Parathyroid adenoma (tissue), 2 donors: Measurements from ENCODE around the gene PPRC1.

Source experiments
- H2AFZ ChIP-seq: fragments of 300-600 bp; sonication (generic); one replicate; pipeline ENCODE4 v1.7.0; 2017; ENCODE audit warnings: antibody characterized with exemption, mild to moderate bottlenecking
- H3K27ac ChIP-seq: fragments of 300-600 bp; sonication (generic); one replicate; pipeline ENCODE4 v1.7.0; 2017
- H3K27me3 ChIP-seq: fragments of 300-600 bp; sonication (generic); one replicate; pipeline ENCODE4 v1.7.0; 2017; ENCODE audit warnings: low read length; ENCODE audit not compliant: control insufficient read depth, insufficient read depth
- H3K36me3 ChIP-seq: fragments of 300-600 bp; sonication (generic); one replicate; pipeline ENCODE4 v1.7.0; 2017; ENCODE audit warnings: low read length; ENCODE audit not compliant: control insufficient read depth, insufficient read depth
- H3K4me1 ChIP-seq: fragments of 300-600 bp; sonication (generic); one replicate; pipeline ENCODE4 v1.7.0; 2017; ENCODE audit warnings: control low read depth
- H3K4me2 ChIP-seq: fragments of 300-600 bp; sonication (generic); one replicate; pipeline ENCODE4 v1.7.0; 2017; ENCODE audit warnings: low read length
- H3K4me3 ChIP-seq: fragments of 300-600 bp; sonication (generic); one replicate; pipeline ENCODE4 v1.7.0; 2017; ENCODE audit warnings: low read depth, low read length
- H3K79me2 ChIP-seq: fragments of 300-600 bp; sonication (generic); one replicate; pipeline ENCODE4 v1.7.0; 2017; ENCODE audit warnings: control low read depth
- H3K9ac ChIP-seq: fragments of 300-600 bp; sonication (generic); one replicate; pipeline ENCODE4 v1.7.0; 2017; ENCODE audit warnings: mild to moderate bottlenecking
- H3K9me3 ChIP-seq: fragments of 300-600 bp; sonication (generic); one replicate; pipeline ENCODE4 v1.7.0; 2017; ENCODE audit warnings: low read length; ENCODE audit not compliant: control insufficient read depth
- TF ChIP-seq, protein P1 (sequence below): fragments of 300-600 bp; sonication (generic); IDR thresholded peaks from one replicate; pipeline ENCODE4 v1.7.0; 2017; ENCODE audit warnings: antibody characterized with exemption, mild to moderate bottlenecking
- donor health status: primary hyperparathyroidism.

The PPRC1 gene

DNA sequence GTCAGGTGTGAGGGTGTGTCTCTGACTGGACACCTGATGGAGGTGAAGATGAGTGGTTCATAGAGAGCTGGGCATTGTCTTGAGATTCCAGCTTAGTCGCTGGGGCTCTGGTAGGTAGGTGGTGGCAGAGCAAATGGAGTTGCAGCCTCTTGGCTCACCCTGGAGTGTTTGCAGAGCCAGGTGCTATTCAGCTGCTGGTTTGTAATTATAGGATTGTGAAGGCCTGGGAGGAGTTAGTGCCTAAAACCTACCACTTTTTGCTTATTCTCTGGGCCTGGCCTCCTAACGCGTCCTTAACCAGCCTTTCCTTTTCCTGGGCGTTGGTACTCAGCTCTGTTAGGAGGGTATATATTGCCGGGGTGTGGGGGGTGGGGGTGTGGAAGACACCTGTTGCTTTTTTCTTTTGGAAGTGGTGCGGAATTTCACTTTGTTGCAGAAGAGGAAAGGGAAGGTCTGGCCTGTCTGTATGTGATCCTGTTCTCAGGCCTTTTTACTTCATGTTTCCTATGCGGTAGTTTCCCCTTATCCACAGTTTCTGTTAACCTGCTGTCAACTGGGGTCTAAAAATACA is 3.2 kb downstream of the PPRC1 start:
- Histone ChIP-seq H3K27ac (no peak overlapping the region), H3K36me3 (no peaks in the 10 kb centered on the region), H3K79me2 (peaks cover 32% of the 10 kb centered on the region), H3K4me3 (no peak overlapping the region), H3K27me3 (no peaks in the 10 kb centered on the region), H3K4me2 (no peak overlapping the region), H2AFZ (no peak overlapping the region), H3K9me3 (no peaks in the 10 kb centered on the region), H3K4me1 (peaks cover 4% of the 10 kb centered on the region), H3K9ac (no peak overlapping the region)
- TF ChIP-seq, protein P1, sequence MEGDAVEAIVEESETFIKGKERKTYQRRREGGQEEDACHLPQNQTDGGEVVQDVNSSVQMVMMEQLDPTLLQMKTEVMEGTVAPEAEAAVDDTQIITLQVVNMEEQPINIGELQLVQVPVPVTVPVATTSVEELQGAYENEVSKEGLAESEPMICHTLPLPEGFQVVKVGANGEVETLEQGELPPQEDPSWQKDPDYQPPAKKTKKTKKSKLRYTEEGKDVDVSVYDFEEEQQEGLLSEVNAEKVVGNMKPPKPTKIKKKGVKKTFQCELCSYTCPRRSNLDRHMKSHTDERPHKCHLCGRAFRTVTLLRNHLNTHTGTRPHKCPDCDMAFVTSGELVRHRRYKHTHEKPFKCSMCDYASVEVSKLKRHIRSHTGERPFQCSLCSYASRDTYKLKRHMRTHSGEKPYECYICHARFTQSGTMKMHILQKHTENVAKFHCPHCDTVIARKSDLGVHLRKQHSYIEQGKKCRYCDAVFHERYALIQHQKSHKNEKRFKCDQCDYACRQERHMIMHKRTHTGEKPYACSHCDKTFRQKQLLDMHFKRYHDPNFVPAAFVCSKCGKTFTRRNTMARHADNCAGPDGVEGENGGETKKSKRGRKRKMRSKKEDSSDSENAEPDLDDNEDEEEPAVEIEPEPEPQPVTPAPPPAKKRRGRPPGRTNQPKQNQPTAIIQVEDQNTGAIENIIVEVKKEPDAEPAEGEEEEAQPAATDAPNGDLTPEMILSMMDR, result no peak

DNA sequence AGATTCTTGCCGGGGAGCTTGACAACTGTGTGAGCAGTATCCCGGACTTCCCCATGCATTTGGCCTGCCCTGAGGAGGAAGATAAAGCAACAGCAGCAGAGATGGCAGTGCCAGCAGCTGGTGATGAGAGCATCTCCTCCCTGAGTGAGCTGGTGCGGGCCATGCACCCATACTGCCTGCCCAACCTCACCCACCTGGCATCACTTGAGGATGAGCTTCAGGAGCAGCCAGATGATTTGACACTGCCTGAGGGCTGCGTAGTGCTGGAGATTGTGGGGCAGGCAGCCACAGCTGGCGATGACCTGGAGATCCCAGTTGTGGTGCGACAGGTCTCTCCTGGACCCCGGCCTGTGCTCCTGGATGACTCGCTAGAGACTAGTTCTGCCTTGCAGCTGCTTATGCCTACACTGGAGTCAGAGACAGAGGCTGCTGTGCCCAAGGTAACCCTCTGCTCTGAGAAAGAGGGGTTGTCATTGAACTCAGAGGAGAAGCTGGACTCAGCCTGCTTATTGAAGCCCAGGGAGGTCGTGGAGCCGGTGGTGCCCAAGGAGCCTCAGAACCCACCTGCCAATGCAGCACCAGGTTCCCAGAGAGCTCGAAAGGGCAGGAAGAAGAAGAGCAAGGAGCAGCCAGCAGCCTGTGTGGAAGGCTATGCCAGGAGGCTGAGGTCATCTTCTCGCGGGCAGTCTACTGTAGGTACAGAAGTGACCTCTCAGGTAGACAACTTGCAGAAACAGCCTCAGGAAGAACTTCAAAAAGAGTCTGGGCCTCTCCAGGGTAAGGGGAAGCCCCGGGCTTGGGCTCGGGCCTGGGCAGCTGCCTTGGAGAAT is 6.7 kb downstream of the PPRC1 start:
- Histone ChIP-seq H3K36me3 (no peaks in the 10 kb centered on the region), H3K4me1 (no peaks in the 10 kb centered on the region), H2AFZ (no peak overlapping the region), H3K27me3 (no peaks in the 10 kb centered on the region), H3K4me3 (no peak overlapping the region), H3K9me3 (no peaks in the 10 kb centered on the region), H3K27ac (no peak overlapping the region), H3K79me2 (peaks cover 21% of the 10 kb centered on the region), H3K9ac (no peak overlapping the region), H3K4me2 (no peak overlapping the region)
- TF ChIP-seq, protein P1, result no peak

DNA sequence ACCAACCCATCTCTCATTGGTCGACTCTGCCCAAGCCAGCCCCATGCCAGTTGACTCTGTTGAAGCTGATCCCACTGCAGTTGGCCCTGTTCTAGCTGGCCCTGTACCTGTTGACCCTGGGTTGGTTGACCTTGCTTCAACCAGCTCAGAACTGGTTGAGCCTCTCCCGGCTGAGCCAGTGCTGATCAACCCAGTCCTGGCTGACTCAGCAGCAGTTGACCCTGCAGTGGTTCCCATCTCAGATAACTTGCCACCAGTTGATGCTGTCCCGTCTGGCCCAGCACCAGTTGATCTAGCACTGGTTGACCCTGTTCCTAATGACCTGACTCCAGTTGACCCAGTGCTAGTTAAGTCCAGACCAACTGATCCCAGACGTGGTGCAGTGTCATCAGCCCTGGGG is 7.4 kb downstream of the PPRC1 start:
- Histone ChIP-seq H3K9ac (no peak overlapping the region), H3K4me1 (no peaks in the 10 kb centered on the region), H3K4me3 (no peak overlapping the region), H3K9me3 (no peaks in the 10 kb centered on the region), H3K4me2 (no peak overlapping the region), H3K27ac (no peak overlapping the region), H3K36me3 (no peaks in the 10 kb centered on the region), H3K27me3 (no peaks in the 10 kb centered on the region), H3K79me2 (peaks cover 14% of the 10 kb centered on the region), H2AFZ (no peak overlapping the region)
- TF ChIP-seq, protein P1, result no peak

DNA sequence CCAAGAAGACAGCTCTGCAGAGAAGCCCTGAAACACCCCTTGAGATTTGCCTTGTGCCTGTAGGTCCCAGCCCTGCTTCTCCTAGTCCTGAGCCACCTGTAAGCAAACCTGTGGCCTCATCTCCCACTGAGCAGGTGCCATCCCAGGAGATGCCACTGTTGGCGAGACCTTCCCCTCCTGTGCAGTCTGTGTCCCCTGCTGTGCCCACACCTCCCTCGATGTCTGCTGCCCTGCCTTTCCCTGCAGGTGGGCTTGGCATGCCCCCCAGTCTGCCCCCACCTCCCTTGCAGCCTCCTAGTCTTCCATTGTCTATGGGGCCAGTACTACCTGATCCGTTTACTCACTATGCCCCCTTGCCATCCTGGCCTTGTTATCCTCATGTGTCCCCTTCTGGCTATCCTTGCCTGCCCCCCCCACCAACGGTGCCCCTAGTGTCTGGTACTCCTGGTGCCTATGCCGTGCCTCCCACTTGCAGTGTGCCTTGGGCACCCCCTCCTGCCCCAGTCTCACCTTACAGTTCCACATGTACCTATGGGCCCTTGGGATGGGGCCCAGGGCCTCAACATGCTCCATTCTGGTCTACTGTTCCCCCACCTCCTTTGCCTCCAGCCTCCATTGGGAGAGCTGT is 8.2 kb downstream of the PPRC1 start:
- Histone ChIP-seq H3K4me1 (no peaks in the 10 kb centered on the region), H3K9me3 (no peaks in the 10 kb centered on the region), H3K27me3 (no peaks in the 10 kb centered on the region), H3K79me2 (peaks cover 8% of the 10 kb centered on the region), H2AFZ (no peak overlapping the region), H3K4me2 (no peak overlapping the region), H3K4me3 (no peak overlapping the region), H3K9ac (no peak overlapping the region), H3K36me3 (no peaks in the 10 kb centered on the region), H3K27ac (no peak overlapping the region)
- TF ChIP-seq, protein P1, result no peak
